ENCODE results near the gene USP24.
A peak's percentile ranks its signal among the peaks of the same experiment; 100 is the strongest.

USP24 gene

DNA sequence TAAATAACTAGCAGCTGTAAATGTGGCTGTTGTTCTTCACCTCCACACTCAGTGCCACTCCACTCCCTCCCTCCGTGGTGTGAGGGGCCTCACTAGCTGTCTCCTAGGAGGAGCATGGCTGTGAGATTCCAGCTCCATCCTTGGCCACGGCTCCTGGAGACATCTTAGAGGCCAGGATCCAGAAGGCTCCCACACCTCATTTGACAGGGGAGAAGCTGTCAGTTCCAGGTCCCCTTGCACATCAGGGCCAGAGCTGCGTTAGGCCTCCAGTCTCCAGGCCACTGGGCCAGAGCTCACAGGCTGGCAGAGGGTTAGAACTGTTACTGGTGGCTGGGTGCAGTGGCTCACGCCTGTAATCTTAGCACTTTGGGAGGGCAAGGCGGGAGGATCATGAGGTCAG lies 160.8 kb downstream of the USP24 start:
- no peak overlapping the region for H3K4me3 ChIP-seq (ENCODE audit: low read length)
- DNase-seq (ENCODE audit: low read depth): no peak
- TF ChIP-seq, protein P1, sequence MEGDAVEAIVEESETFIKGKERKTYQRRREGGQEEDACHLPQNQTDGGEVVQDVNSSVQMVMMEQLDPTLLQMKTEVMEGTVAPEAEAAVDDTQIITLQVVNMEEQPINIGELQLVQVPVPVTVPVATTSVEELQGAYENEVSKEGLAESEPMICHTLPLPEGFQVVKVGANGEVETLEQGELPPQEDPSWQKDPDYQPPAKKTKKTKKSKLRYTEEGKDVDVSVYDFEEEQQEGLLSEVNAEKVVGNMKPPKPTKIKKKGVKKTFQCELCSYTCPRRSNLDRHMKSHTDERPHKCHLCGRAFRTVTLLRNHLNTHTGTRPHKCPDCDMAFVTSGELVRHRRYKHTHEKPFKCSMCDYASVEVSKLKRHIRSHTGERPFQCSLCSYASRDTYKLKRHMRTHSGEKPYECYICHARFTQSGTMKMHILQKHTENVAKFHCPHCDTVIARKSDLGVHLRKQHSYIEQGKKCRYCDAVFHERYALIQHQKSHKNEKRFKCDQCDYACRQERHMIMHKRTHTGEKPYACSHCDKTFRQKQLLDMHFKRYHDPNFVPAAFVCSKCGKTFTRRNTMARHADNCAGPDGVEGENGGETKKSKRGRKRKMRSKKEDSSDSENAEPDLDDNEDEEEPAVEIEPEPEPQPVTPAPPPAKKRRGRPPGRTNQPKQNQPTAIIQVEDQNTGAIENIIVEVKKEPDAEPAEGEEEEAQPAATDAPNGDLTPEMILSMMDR (conservative IDR thresholded peaks at IDR 0.05; ENCODE audit: low read length): no peak

DNA sequence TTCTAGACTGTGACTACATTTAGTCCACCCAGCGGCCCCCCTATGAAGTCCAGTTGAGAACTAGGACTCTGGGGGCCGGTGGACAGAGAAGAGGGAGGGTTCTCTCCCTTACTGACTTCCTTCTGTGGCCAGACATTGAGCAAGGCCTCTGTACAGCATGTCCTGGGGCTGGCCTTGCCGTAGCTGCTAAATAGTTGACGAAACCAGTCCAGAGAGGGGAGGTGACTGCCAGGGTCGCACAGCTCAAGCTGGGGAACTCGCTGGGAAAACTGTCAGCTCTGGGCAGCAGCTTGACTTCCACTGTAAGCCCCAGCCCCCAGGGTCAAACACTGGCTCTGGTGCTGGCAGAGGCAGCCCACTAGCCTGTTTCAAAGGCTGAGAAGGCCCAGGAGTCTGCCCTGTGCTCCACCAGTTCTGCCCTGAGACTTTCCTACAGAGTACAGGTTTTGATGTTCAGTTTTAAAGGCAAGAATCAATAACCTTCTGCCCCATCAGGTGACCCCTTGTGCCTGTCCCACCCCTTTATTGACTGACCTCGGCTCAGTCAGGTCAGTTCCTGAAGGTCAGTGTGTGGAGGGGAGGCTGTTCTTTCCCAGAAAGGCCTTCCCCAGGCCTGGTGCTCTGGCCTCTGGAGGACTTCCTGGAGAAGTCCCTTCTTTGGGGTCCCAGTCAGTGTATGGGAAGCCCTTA lies 161.8 kb downstream of the USP24 start:
- TF ChIP-seq, protein P1 (conservative IDR thresholded peaks at IDR 0.05; ENCODE audit: low read length): no peak
- no peak overlapping the region for H3K4me3 ChIP-seq (ENCODE audit: low read length)
- no peak for DNase-seq (ENCODE audit: low read depth)

DNA sequence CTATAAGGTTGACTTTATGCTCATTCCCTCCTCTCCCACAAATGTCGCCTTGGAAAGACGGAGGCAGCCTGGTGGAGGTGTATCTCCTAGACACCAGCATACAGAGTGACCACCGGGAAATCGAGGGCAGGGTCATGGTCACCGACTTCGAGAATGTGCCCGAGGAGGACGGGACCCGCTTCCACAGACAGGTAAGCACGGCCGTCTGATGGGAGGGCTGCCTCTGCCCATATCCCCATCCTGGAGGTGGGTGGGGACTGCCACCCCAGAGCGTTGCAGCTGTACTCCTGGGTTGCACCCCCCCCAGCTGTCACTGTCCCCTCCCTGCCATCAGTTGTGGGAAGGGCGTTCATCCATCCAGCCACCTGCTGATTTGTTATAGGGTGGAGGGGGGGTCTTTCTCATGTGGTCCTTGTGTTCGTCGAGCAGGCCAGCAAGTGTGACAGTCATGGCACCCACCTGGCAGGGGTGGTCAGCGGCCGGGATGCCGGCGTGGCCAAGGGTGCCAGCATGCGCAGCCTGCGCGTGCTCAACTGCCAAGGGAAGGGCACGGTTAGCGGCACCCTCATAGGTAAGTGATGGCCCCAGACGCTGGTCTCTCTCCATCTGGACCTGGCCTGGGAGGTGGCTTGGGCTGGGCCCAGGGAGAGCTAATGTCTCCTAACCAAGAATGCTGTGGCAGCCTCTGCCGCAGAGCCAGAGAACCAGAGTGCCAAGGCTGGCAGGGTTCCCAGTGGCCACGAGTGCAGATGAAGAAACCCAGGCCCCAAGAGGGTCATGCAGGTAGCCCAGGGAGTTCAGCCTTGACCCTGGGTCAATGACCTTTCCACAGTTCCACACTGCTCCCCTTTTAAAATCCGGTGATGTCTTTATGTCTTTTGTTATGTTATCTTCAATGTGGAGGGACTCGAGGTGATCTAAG lies 162.7 kb downstream of the USP24 start:
- DNase-seq (ENCODE audit: low read depth): no peak
- TF ChIP-seq, protein P1 (conservative IDR thresholded peaks at IDR 0.05; ENCODE audit: low read length): no peak
- no peak overlapping the region for H3K4me3 ChIP-seq (ENCODE audit: low read length)

DNA sequence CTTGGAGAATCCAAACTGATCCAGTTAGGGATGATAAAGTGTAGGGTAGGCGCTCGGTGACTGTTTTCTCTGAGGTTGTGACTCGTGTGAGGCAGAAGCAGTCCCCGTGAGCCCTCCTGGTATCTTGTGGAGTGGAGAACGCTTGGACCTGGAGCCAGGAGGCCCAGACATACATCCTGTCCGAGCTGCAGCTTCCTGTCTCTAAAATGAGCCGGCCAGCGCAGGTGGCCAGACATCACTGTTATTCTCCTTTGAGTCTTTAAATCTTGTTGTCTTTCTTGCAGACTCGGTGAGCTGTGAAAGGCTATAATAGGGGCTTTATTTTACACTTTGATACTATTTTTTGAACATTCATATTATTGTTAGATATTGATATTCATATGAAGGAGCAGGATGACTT lies 163.5 kb downstream of the USP24 start:
- TF ChIP-seq, protein P1 (conservative IDR thresholded peaks at IDR 0.05; ENCODE audit: low read length): no peak
- H3K4me3 ChIP-seq (ENCODE audit: low read length): no peak overlapping the region
- DNase-seq (ENCODE audit: low read depth): no peak

DNA sequence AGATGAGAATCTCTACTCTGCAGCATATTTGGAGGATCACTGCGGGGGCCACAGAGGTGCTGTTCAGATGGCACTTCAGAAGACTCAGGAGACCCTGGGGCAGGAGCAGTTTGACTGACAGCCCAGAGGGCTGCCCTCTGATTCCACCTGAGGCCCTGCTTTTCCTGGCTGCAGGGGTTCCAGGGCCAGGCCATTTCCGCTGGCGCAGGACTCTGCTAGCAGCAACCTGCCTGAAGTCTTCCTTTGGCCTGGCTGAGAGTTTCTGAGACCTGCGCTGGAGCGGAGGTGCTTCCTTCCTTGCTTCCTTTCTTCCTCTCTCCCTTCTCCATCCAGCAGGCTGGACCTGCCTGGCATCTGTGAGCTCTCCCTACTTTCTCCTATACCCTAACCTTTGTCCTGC lies 164.0 kb downstream of the USP24 start:
- H3K4me3 ChIP-seq (ENCODE audit: low read length): no peak overlapping the region
- no peak for DNase-seq (ENCODE audit: low read depth)
- TF ChIP-seq, protein P1 (conservative IDR thresholded peaks at IDR 0.05; ENCODE audit: low read length): no peak

DNA sequence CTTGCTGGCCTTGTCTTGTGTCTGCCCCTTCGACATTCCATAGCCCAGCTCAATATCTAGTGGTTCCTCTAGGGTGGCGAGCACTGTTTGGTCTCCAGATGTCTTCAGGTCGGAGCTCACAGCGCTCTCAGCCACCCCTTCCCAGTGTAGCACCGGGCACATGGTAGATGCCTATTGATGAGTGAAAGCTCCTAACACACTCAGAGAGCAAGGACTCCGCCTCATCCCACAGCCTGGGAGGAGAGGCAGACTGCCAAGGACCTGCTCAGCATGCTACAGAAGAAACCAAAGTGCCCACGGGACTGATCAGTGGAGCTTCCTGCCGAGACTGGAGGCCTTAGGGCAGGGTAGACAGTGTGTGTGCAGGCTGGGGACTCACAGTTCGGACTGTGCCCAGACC lies 164.9 kb downstream of the USP24 start:
- TF ChIP-seq, protein P1 (conservative IDR thresholded peaks at IDR 0.05; ENCODE audit: low read length): no peak
- no peak overlapping the region for H3K4me3 ChIP-seq (ENCODE audit: low read length)
- DNase-seq (ENCODE audit: low read depth): peak; percentile 58

DNA sequence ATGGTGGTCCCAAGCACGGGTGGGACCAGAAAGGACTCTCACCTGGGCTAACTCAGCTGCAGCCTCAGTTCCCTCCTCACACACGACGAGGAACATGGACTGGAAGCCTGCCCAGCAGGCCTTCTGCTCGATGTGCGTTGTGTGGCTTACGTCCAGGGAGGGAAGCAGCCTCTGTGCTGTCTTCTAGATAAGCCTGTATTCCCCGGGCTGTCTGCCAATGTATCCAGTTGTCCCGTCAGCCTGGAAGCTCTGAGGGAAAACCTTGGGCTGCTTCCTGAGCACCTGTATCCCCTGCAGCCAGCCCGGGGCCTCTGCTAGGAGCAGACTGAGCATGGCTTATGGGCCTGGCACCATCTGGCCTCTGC lies 165.3 kb downstream of the USP24 start:
- TF ChIP-seq, protein P1 (conservative IDR thresholded peaks at IDR 0.05; ENCODE audit: low read length): no peak
- no peak for DNase-seq (ENCODE audit: low read depth)
- no peak overlapping the region for H3K4me3 ChIP-seq (ENCODE audit: low read length)

Data from AG10803 (cell line).